GM18526 (cell line): ENCODE measurements around the gene BRD8.

ENCODE experiments used
- POLR2A ChIP-seq: IDR thresholded peaks from 3 replicates; pipeline ENCODE4 v1.6.1; 2011; ENCODE audit not compliant: insufficient read length; ENCODE audit errors: extremely low read depth

BRD8 gene

GRCh38 chr5:138111937-138112336 is 66.5 kb downstream of the BRD8 start:
- TF ChIP-seq POLR2A = no peak

- TF ChIP-seq POLR2A = no peak
Measured at GRCh38 chr5:138111181-138111580, 67.2 kb downstream of the BRD8 start.

- no peak for TF ChIP-seq POLR2A
Measured at GRCh38 chr5:138110266-138110963, 68.0 kb downstream of the BRD8 start.

- TF ChIP-seq POLR2A = no peak
Measured at GRCh38 chr5:138109463-138110265, 68.8 kb downstream of the BRD8 start.

GRCh38 chr5:138107213-138107612 is 71.2 kb downstream of the BRD8 start:
- no peak for TF ChIP-seq POLR2A

GRCh38 chr5:138105709-138106108 is 72.7 kb downstream of the BRD8 start:
- no peak for TF ChIP-seq POLR2A

GRCh38 chr5:138103319-138103637 is 75.2 kb downstream of the BRD8 start:
- TF ChIP-seq POLR2A = no peak

GRCh38 chr5:138102454-138103318 is 75.7 kb downstream of the BRD8 start:
- TF ChIP-seq POLR2A = no peak

GRCh38 chr5:138096997-138097828 is 81.2 kb downstream of the BRD8 start:
- TF ChIP-seq POLR2A = no peak

GRCh38 chr5:138096363-138096762 is 82.1 kb downstream of the BRD8 start:
- no peak for TF ChIP-seq POLR2A

GRCh38 chr5:138095100-138095907 is 83.1 kb downstream of the BRD8 start:
- no peak for TF ChIP-seq POLR2A

GRCh38 chr5:138093036-138093435 is 85.4 kb downstream of the BRD8 start:
- TF ChIP-seq POLR2A = no peak

- no peak for TF ChIP-seq POLR2A
Measured at GRCh38 chr5:138092301-138092700, 86.1 kb downstream of the BRD8 start.

- TF ChIP-seq POLR2A = no peak
Measured at GRCh38 chr5:138091685-138092084, 86.7 kb downstream of the BRD8 start.
